Lung (tissue), 12 donors: ENCODE data around the gene USP44. TPM values are rescaled to one million over a fixed set of nuclear protein-coding genes. Genes with fewer than 3 reads are reported as not detected.

Experiments used
- ATAC-seq: fragments of 200-7000 bp; cut with Tn5 transposase; one replicate; pipeline ENCODE4 v1.9.1; 2020; ENCODE audit warnings: moderate number of reproducible peaks; ENCODE audit not compliant: insufficient read depth, low FRiP score
- DNase-seq, 3 donors: peaks; one replicate each; pipeline ENCODE4 v3.0.0-alpha.2; 2013 to 2017
- H3K27ac ChIP-seq, 2 donors: one replicate each; pipeline ENCODE4 v1.5.1; 2013; ENCODE audit warnings: mild to moderate bottlenecking in 2 of 2, moderate library complexity in 2 of 2, control low read depth in 1 of 2, inconsistent platforms in 1 of 2, low read depth in 1 of 2, low read length in 1 of 2
- H3K27me3 ChIP-seq, 3 donors: one replicate each; pipeline ENCODE4 v1.5.1; 2013; ENCODE audit warnings: low read length in 2 of 3; ENCODE audit not compliant: control insufficient read depth in 3 of 3, insufficient read depth in 3 of 3
- H3K36me3 ChIP-seq, 4 donors: one replicate each; pipeline ENCODE4 v1.5.1; 2013; ENCODE audit warnings: low read length in 4 of 4, mild to moderate bottlenecking in 1 of 4, moderate library complexity in 1 of 4; ENCODE audit not compliant: control insufficient read depth in 4 of 4, insufficient read depth in 4 of 4
- H3K4me1 ChIP-seq, 5 donors: one replicate each; pipeline ENCODE4 v1.5.1; 2013; ENCODE audit warnings: low read length in 5 of 5, mild to moderate bottlenecking in 2 of 5, moderate library complexity in 1 of 5; ENCODE audit not compliant: control insufficient read depth in 5 of 5, insufficient read depth in 5 of 5
- H3K4me3 ChIP-seq: one replicate; pipeline ENCODE4 v1.5.1; 2013; ENCODE audit warnings: mild to moderate bottlenecking, control low read depth, moderate library complexity
- H3K9ac ChIP-seq, 2 donors: one replicate each; pipeline ENCODE4 v1.5.1; 2013; ENCODE audit warnings: low read length in 2 of 2, control low read depth in 1 of 2; ENCODE audit not compliant: insufficient read depth in 1 of 2
- H3K9me3 ChIP-seq, 4 donors: one replicate each; pipeline ENCODE4 v1.5.1; 2013; ENCODE audit warnings: low read length in 3 of 4, mild to moderate bottlenecking in 1 of 4, moderate library complexity in 1 of 4; ENCODE audit not compliant: control insufficient read depth in 4 of 4, insufficient read depth in 3 of 4
- CTCF ChIP-seq: IDR thresholded peaks from 2 replicates; pipeline ENCODE4 v1.5.1; 2012; ENCODE audit warnings: mild to moderate bottlenecking; ENCODE audit errors: control extremely low read depth, extremely low read depth
- WGBS, 2 donors: extraction: QIAGEN DNeasy Blood & Tissue Kit; methylation state at CpG; one replicate each; pipeline ENCODE4 v1.1.7; 2013; 5-methylcytosine and 5-hydroxymethylcytosine counted together
- polyA plus RNA-seq, 2 donors: library from polyadenylated mRNA; stranded (reverse); fragments of 200-250 nt; gene quantifications; one replicate each; pipeline ENCODE4 v1.2.1, GENCODE V29; 2013
- total RNA-seq, 2 donors: library from RNA; depleted of rRNA in 1 of 2; stranded (reverse); fragments of >200 nt in 1 of 2; gene quantifications; one replicate each; pipeline ENCODE4 v1.2.1, GENCODE V29; 2014 to 2021
- donor health status: control.
- donor health status: control.
- donor health status: Bipolar disorder and iron deficiency.
- donor health status: healthy.
- donor health status: DM: yes; HTN: yes; CAD: no.

Gene USP44
- total and polyA plus RNA-seq, 4 donors: 2.3 to 18.6 (median 10.2) TPM

- Histone ChIP-seq H3K36me3 (peaks cover 12 to 43% (median 30%) of the 10 kb centered on the region in 4 donors), H3K4me3 (no peak overlapping the region), H3K27me3 (no peaks in the 10 kb centered on the region), H3K9me3 (no peaks in the 10 kb centered on the region), H3K27ac (no peak overlapping the region), H3K4me1 (no peaks in the 10 kb centered on the region), H3K9ac (no peak overlapping the region)
- no peak for ATAC-seq
- no peak for DNase-seq
- WGBS, 2 donors: 96 to 98% methylated on average over 5 of the region's 5 CpGs
- no peak for TF ChIP-seq CTCF
Measured at GRCh38 chr12:95513599-95513998, 37.7 kb downstream of the USP44 start.

GRCh38 chr12:95511977-95512376 is 39.3 kb downstream of the USP44 start:
- no peak overlapping the region for H3K27ac ChIP-seq
- no peak overlapping the region for H3K4me3 ChIP-seq
- TF ChIP-seq CTCF: no peak
- H3K36me3 ChIP-seq: peaks cover 12 to 52% (median 37%) of the 10 kb centered on the region in 4 donors
- no peak overlapping the region for H3K9ac ChIP-seq
- no peak for DNase-seq
- no peaks in the 10 kb centered on the region for H3K9me3 ChIP-seq
- 95 to 96% methylated on average over 1 of the region's 1 CpG for WGBS, 2 donors
- H3K4me1 ChIP-seq: peaks cover 0 to 3% (median 0%) of the 10 kb centered on the region in 5 donors
- no peak for ATAC-seq
- H3K27me3 ChIP-seq: no peaks in the 10 kb centered on the region

GRCh38 chr12:95509300-95509699 is 42.0 kb downstream of the USP44 start:
- H3K27me3 ChIP-seq: no peaks in the 10 kb centered on the region
- 72 to 80% methylated on average over 3 of the region's 3 CpGs for WGBS, 2 donors
- no peak overlapping the region for H3K9ac ChIP-seq
- peaks cover 25 to 62% (median 46%) of the 10 kb centered on the region in 4 donors for H3K36me3 ChIP-seq
- H3K4me3 ChIP-seq: no peak overlapping the region
- H3K27ac ChIP-seq: no peak overlapping the region
- no peak for DNase-seq
- H3K4me1 ChIP-seq: peaks cover 0 to 4% (median 3%) of the 10 kb centered on the region in 5 donors
- ATAC-seq: no peak
- no peaks in the 10 kb centered on the region for H3K9me3 ChIP-seq
- TF ChIP-seq CTCF: no peak
